Measurements from ENCODE around the gene AGBL3.
"Not testable (repeated sequence)": the region's sequence is repeated elsewhere in the genome, so short reads cannot be mapped to it uniquely, and the experiment has no call there.

The AGBL3 gene

DNA sequence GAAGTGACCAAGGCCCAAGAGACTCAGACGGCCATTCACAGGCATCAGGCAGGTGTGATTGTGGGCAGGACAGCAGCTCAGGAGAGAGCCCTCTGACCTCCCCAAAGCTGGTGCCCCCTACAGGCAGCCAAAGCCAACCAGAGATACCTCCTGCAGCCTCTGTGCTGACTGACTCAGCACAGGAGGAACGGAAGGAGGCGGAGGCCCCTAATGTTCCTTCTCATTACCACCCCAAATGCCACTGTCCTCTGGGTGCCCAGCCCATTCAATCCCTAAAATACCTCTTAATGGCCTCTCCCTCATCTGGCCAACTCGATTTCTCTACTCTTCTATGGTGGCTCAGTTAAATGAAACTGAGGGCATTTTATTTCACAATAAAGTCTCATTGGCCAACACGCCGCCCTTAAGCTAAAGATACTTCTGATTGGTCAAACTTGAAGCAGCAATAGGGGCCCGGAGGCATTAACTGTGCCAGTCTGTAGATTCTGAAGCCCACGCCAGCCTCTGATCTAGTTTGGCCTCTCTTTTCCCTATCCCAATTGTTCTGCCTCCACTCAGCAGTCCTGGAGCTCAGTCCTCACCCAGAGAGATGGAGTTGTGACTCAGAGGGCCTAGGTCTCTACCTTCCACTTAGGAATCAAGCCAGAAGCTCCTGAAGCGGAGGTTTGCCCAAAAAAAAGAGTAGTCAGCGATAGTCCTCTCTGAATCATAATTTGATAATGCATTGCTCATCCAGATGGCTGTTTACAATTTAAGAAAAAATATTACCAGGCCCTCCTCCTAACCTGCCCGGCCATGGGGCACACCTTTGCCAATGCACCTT lies 183.0 kb downstream of the AGBL3 start:
- no peak for DNase-seq

DNA sequence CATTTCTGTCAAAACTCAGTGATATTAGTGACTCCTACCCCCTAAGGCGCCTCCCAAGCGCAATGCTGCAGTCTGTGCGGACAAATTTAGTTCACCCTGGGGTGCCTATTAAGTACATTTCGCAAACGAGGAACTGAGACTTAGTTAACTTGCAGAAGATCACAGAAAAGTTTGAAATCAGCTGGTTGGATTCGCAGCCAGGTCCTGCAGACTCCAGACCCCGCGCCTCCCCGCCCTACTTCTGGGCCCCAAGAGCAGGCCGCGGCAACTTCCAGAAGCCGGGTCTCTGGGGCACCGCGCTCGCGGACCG lies 183.6 kb downstream of the AGBL3 start:
- no peak for DNase-seq

DNA sequence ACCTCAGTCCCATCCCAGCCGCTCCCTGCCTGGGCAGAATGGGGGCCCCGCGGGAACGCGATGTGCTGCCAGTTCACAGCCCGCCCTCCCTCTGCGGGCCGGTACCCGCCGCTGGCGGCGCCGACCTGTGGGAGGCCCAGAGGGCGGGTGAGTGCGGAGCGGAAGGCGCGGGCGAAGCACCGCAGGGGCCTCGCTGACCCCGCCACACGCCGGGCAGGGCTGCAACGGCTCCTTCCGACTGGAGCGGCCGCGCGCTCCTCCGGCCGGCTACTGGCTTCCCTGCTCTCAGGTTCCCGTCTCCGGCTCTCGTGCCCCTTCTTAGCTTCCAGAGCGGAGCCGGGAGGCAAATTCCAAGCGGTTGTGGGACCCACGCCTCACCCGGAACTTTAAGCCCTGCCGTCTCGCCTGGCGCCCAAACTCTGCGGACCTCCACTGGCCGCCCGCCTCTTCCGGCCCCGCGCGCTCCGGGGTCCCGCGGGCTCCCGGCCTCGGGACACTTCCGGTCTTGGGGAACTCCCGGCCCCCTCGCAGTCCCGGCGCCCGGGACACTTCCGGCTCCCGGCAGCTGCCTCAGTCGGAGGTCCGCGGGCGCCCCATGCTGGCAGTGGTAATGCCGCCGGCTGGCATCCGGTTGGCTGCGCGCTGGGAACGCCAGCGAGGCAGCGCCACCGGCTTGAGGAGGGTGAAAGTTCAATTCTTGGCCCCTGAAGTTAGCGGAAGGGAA lies 184.1 kb downstream of the AGBL3 start, which contains the start of gene CYREN:
TSS of gene CYREN (minus strand) at position 434 of the 724 bp plus-strand sequence. CDS start 1,785 bp downstream, outside the sequence.
- peak; percentile 95 for DNase-seq

DNA sequence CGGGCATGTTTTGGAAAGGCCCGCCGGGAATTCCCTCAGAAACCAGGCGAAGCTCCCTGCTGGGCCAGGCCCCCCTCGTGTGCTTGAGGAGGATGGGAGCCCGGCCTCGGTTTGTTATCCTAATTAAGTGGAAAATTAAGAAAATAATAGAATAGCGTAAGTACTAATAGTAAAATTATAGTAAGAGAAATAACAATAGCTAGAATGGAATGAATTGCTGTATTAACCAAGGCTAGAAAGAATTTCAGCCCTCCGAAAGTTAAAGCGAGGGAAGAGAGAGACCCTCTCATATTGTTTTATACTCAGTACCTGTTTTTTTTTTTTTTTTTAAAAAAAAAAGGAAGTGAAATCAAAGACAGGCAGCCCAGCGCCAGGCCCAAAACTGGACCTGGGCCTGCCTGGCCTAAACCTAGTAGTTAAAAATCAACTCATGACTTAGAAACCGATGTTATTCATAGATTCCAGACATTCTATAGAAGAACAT lies 184.7 kb downstream of the AGBL3 start:
- not testable (repeated sequence) for DNase-seq

DNA sequence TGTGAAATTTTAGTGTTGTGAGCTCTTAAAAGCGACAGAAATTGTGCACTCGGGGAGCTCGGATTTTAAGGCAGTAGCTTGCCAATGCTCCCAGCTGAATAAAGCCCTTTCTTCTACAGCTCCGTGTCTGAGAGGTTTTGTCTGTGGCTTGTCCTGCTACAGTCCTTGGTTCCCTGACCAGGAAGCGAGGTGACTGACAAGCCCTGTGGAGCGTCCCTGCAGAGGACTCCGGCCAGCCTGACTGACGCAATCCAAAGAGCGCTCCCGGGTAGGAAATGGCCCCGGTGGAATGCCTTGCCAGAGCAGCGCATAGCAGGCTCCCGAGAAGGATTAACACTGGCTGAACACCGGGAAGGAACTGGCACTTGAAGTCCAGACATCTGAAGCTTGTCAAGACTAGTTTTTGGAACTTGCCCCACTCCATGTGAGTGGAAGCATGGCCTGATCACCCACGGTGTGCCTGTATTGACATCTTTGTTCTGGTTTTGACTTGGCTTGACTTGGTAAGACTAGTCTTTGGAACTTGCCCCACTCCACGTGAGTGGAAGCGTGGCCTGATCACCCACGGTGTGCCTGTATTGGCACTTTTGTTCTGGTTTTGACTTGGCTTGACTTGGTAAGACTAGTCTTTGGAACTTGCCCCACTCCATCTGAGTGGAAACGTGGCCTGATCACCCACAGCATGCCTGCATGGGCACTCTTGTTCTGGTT lies 185.4 kb downstream of the AGBL3 start:
- DNase-seq: not testable (repeated sequence)

DNA sequence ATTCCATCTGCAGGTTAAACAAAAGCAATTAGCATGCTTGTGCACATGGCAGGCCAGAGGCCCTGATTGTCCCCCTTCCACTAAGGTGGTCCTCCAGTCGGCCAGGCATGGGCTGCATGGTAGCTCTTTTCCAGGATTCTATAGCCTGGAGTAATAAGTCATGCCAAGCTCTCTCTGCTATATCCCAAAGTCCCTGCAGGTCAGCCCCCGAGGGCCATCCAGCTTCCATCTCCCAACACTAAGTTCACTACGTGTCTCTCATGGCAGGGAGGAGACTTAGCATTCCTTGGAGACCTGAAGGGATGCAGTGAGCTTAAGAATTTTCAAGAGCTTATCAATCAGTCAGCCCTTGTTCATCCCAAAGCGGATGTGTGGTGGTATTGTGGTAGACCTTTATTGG lies 187.6 kb downstream of the AGBL3 start:
- DNase-seq: not testable (repeated sequence)

DNA sequence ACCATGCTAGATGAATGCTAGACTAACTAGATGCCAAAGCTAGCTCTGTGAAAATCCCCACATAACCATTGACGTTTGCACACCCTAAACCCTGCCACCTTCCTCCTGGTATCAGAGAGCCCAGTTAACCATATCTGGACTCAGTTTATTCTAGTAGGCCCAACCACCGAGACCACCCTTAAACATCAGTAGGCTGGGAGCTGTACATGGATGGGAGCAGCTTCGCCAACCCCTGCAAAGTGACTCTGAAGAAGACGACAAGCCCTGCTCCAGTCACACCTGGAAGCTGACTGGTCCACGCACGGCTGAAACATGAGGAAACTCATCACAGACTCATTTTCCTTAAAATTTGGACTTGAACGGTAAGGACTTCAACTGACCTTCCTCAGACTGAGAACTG lies 188.6 kb downstream of the AGBL3 start:
- no peak for DNase-seq

DNA sequence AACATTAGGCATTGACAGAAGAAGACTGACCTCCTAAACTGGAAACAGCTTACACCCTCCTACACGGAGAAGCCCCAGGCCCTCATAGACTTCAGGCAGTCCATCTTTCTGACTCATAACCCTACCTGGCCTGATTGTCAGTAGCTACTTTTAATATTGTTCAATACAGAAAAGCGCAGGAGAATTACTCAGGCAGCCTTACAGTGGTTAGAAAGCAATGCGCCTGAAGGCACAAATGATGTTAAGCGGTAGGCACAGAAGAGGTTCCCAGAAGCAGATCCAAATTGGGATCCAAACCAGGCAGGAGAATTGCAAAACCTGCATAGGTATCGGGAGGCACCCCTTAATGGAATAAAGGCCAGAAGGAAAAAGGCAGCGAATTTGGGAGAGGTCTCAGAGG lies 189.6 kb downstream of the AGBL3 start:
- DNase-seq: no peak

DNA sequence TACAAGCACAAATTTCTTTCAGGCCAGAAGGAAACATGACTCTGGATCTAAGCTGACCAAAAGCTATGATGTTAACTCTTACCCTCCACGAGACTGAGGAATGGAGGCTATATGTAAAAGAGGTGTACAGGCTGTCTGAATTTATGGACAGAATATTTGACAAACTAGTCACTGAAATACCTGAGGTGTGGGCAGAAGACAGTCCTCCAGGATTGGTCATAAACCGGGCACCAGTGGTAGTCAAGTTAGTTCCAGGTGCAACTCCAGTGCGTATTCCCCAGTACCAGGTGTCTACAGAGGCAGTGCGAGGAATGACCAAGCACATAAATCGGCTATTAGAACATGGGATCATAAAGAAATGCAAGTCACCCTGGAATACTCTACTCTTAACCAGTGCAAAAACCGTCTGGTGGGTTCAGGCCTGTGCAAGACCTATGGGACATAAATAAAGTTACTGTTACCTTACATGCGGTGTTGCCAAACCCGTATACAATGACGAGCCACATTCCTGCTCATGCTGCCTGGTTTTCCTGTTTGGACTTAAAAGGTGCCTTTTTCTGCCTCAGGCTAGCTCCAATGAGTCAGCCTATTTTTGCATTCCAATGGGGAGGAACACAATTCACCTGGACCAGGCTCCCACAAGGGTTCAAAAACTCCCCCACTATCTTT lies 190.9 kb downstream of the AGBL3 start:
- no peak for DNase-seq

DNA sequence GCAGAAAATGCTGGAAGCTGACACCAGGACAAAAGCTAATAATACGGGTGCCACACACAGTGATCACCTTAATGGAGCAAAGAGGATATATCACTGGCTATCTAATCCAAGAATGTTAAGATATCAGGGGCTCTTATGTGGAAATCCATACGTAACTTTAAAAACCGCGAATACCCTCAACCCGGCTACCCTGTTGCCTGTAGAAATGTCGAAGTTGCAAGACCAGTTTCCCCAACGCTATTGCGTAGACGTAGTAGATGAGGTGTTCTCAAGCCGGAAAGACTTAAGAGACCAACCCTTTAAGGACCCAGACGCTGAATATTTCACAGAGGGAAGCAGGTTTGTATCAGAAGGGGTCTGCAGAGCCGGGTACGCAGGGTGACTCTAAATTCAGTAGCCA lies 192.1 kb downstream of the AGBL3 start:
- DNase-seq: no peak

DNA sequence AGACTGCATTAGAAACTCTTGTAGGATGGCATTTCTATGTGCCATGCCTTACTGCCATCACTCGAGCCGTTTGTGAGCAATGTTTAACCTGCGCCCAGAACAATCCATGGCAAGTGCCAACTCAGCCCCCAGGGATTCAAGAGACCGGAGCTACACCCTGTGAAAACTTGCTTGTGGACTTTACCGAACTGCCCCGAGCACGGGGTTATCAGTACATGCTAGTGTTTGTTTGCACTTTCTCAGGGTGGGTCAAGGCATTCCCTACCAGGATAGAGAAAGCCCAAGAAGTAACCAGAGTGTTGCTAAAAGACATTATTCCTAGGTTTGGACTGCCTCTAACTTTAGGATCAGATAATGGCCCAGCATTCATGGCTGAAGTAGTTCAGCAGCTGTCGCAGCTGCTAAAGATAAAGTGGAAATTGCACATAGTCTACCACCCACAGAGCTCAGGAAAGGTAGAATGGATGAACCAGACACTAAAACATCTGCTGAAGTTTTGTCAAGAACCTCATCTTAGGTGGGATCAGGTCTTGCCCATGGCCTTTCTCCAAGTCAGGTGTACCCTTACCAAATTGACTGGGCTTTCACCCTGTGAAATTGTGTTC lies 193.1 kb downstream of the AGBL3 start:
- no peak for DNase-seq

DNA sequence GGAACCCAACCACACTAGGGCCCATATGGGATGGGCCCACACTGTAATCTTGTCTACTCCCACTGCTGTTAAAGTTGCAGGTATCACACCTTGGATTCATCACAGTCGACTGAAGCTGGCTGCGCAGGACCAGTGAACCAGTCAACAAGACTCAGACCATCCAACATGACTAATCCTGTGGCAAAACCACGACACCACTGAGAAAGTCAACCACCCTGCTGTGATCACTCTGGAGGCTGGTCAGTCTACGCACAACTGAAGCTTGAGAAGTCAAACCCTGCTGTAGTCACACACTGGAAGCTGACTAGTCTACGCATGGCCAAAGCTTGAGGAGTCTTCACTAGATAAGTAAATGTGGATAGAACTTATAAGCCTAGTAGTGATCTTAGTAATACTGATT lies 193.8 kb downstream of the AGBL3 start:
- DNase-seq: no peak

DNA sequence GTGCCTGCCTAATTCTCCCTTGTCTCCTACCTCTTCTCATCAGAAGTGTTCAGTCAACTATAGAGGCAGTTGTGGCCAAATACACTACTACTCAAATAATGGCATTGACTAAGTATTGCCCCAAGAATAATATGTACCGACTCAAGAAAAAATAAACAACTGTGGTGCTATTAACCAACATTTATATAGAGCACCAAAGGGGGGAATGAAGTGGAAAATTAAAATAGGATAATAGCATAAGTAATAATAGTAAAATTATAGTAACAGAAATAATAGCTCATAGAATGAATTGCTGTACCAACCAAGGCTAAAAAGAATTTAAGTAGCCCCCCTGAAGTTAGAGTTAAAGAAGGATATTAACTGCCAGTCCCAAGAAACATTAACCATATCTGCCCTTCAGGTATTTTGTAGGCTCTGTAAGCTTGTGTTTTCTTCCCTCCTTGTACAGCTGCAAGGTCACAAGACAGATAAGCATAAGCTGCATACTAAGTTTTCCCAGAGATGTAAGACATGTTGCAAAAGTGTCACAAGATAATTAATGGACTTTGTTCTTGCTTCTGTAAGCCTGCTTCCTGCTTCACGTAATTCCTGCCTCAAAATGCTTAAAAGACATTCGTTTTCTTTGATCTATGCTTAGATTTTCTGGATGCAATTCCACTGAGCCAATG lies 195.1 kb downstream of the AGBL3 start:
- DNase-seq: no peak

DNA sequence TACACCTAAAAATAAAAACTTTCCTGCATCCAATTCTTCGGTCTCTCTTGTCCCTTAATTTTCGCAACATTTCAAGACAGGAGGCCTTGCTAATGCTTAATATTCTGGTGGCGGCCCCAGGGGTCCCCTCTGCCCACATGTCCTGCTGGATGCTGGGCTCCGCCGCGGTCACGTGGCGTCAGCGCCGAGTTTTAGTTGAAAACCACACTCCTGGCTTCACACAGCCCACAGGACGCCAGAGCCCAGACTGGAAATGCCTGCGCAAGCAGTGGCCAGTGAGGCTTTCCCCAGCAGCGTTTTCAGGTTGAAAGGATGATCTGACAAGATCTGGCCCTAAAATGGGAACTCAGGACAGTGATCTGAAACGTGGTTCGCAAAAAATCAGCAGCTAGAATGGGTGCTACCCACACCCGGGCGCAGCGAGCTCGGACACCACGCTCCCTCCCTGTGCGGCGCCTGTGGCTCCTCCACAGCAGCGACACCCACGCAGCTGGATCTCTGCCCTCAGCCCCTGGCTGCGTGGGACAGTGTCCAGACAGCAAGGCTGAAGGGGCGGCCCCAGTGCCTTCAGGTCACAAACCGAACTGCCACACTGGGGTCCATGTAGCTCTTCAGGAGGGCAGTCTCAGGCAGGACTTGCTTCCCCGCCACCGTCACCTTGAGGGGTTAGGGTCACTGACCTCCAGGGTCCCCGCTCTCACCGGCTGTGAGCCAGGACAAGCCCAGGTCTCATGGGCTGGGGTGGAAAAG lies 195.8 kb downstream of the AGBL3 start:
- no peak for DNase-seq

DNA sequence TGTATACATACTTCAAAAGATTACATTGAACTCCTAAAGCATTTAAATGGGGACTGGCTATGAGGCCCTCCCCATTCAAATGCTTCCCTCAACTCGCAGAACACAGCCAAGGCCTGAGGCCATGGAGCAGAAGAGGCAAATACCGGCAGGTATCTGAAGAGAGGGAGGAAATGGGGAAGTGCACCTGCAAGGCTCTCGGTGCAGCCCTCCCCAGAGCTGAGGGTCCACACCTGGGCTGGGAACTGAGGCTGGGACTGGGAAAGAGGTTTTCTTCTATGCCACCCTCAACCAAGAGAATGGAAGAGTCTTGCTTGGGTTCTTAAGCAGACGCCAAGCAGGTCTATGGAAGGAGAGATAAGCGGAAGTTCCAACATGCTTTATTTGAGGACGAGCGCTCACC lies 197.2 kb downstream of the AGBL3 start:
- no peak for DNase-seq

DNA sequence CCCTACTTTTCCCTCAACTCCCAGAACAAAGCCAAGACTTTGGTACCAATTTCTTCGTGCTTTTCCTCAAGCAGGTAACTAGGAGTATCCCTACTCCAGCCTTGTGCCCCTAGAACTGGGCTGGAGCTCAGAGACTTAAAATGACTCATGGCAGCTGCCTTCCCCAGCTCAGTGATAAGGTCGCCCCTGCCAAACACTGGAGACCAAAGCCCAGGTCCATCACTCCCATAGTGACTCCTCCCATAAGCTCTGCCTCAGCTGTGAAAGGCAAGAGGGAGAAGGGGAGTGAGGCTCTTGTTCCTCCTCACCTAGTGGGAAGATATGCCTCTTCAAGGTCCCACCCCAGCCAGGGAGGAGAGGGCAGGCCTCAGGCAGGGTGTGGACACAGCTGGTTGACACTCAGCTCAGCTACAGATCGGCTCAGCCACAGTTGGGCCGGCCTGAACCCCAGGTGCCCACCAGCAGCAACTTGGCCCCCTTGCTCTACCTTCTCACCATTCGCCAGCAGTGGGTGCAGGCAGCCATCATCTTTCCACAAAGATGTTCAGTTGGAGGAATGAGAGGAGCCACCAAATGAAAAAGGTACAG lies 198.0 kb downstream of the AGBL3 start:
- no peak for DNase-seq

Measured in right hindlimb (tissue), 1 donor.